H9 (cell line): ENCODE measurements around the gene EHMT2. TPM values are rescaled to one million over a fixed set of nuclear protein-coding genes. Genes with fewer than 3 reads are reported as not detected.
A peak's percentile ranks its signal among the peaks of the same experiment; 100 is the strongest.

Experiments
- DNase-seq: peaks from one replicate; pipeline ENCODE4 v3.0.0-alpha.2; 2017
- H2AFZ ChIP-seq: one replicate; pipeline ENCODE4 v1.6.1; 2013; ENCODE audit warnings: mild to moderate bottlenecking, low read length, control low read depth, moderate library complexity
- H2AK5ac ChIP-seq: 2 replicates; pipeline ENCODE4 v1.6.1; 2013; ENCODE audit warnings: low read length, control low read depth, mixed read lengths; ENCODE audit not compliant: insufficient read length
- H2BK120ac ChIP-seq: one replicate; pipeline ENCODE4 v1.6.1; 2013; ENCODE audit warnings: low read depth, mild to moderate bottlenecking, low read length, control low read depth, inconsistent platforms; ENCODE audit not compliant: poor library complexity, severe bottlenecking
- H2BK12ac ChIP-seq: 2 replicates; pipeline ENCODE4 v1.6.1; 2013; ENCODE audit warnings: low read length, control low read depth, mixed read lengths, low read depth; ENCODE audit not compliant: insufficient read length
- H2BK15ac ChIP-seq: 2 replicates; pipeline ENCODE4 v1.6.1; 2013; ENCODE audit warnings: low read depth, low read length, control low read depth
- H2BK20ac ChIP-seq: one replicate; pipeline ENCODE4 v1.6.1; 2013; ENCODE audit warnings: low read depth, mild to moderate bottlenecking, low read length, control low read depth, inconsistent platforms; ENCODE audit not compliant: poor library complexity, severe bottlenecking
- H2BK5ac ChIP-seq: 2 replicates; pipeline ENCODE4 v1.6.1; 2013; ENCODE audit warnings: low read length, control low read depth, mixed read lengths; ENCODE audit not compliant: insufficient read length
- H3K14ac ChIP-seq: 2 replicates; pipeline ENCODE4 v1.6.1; 2013; ENCODE audit warnings: low read length, control low read depth; ENCODE audit not compliant: insufficient read depth
- H3K18ac ChIP-seq: 2 replicates; pipeline ENCODE4 v1.6.1; 2013; ENCODE audit warnings: low read depth, mild to moderate bottlenecking, mixed read lengths, low read length, control low read depth; ENCODE audit not compliant: insufficient read length
- H3K23ac ChIP-seq: 2 replicates; pipeline ENCODE4 v1.6.1; 2013; ENCODE audit warnings: low read length, control low read depth, mixed read lengths, low read depth; ENCODE audit not compliant: insufficient read length
- H3K23me2 ChIP-seq: 2 replicates; pipeline ENCODE4 v1.6.1; 2013; ENCODE audit warnings: low read depth, mild to moderate bottlenecking, mixed read lengths, low read length, control low read depth; ENCODE audit not compliant: insufficient read length, poor library complexity, severe bottlenecking
- H3K27ac ChIP-seq: 2 replicates; pipeline ENCODE4 v1.5.1; 2013; ENCODE audit warnings: low read length, control low read depth, mixed read lengths, low read depth; ENCODE audit not compliant: insufficient read length
- H3K27me3 ChIP-seq: 2 replicates; pipeline ENCODE4 v1.6.1; 2013; ENCODE audit warnings: low read length, control low read depth, inconsistent platforms; ENCODE audit not compliant: insufficient read depth
- H3K4ac ChIP-seq: 2 replicates; pipeline ENCODE4 v1.6.1; 2013; ENCODE audit warnings: low read depth, mild to moderate bottlenecking, control low read depth, inconsistent platforms, low read length, moderate library complexity
- H3K4me1 ChIP-seq: 2 replicates; pipeline ENCODE4 v1.6.1; 2013; ENCODE audit warnings: low read length, control low read depth, inconsistent platforms; ENCODE audit not compliant: insufficient read depth
- H3K4me2 ChIP-seq: 2 replicates; pipeline ENCODE4 v1.6.1; 2013; ENCODE audit warnings: low read length, control low read depth, mixed read lengths; ENCODE audit not compliant: insufficient read length, insufficient read depth
- H3K56ac ChIP-seq: 2 replicates; pipeline ENCODE4 v1.6.1; 2013; ENCODE audit warnings: low read depth, mild to moderate bottlenecking, mixed read lengths, low read length, control low read depth; ENCODE audit not compliant: insufficient read length
- H3K79me1 ChIP-seq: 2 replicates; pipeline ENCODE4 v1.6.1; 2013; ENCODE audit warnings: low read depth, mild to moderate bottlenecking, moderate library complexity, low read length, control low read depth, inconsistent platforms; ENCODE audit not compliant: insufficient read depth, poor library complexity, severe bottlenecking
- H3K79me2 ChIP-seq: 2 replicates; pipeline ENCODE4 v1.6.1; 2013; ENCODE audit warnings: low read length, control low read depth, inconsistent platforms; ENCODE audit not compliant: insufficient read depth
- H3K9ac ChIP-seq: 2 replicates; pipeline ENCODE4 v1.6.1; 2013; ENCODE audit warnings: low read length, control low read depth, mixed read lengths; ENCODE audit not compliant: insufficient read length; ENCODE audit errors: extremely low read depth
- H3K9me3 ChIP-seq: one replicate; pipeline ENCODE4 v1.6.1; 2013; ENCODE audit warnings: low read depth, low read length, inconsistent platforms; ENCODE audit not compliant: control insufficient read depth
- H3T11ph ChIP-seq: one replicate; pipeline ENCODE4 v1.6.1; 2013; ENCODE audit warnings: mild to moderate bottlenecking, low read length, control low read depth, inconsistent platforms
- H4K20me1 ChIP-seq: one replicate; pipeline ENCODE4 v1.6.1; 2013; ENCODE audit not compliant: control insufficient read depth, insufficient read length, insufficient read depth
- H4K5ac ChIP-seq: 2 replicates; pipeline ENCODE4 v1.6.1; 2013; ENCODE audit warnings: low read depth, mild to moderate bottlenecking, mixed read lengths, low read length, control low read depth; ENCODE audit not compliant: insufficient read length
- H4K8ac ChIP-seq: replicated peaks from 2 replicates; pipeline ENCODE4 v1.6.1; 2013; ENCODE audit warnings: low read length, control low read depth, mixed read lengths, low read depth; ENCODE audit not compliant: insufficient read length
- H4K91ac ChIP-seq: 2 replicates; pipeline ENCODE4 v1.6.1; 2013; ENCODE audit warnings: low read depth, mild to moderate bottlenecking, moderate library complexity, mixed read lengths, low read length, control low read depth; ENCODE audit not compliant: insufficient read length
- H3K27ac Mint-ChIP-seq, 3 experiments: 2 replicates in 2 of 3; 3 replicates in 1 of 3; pipeline ENCODE4 v1.8.0; 2020 to 2021; ENCODE audit warnings: mixed read lengths in 3 of 3, mild to moderate bottlenecking in 1 of 3, moderate library complexity in 1 of 3
- H3K27me3 Mint-ChIP-seq: 2 replicates; pipeline ENCODE4 v1.8.0; 2021; ENCODE audit warnings: low read depth, mild to moderate bottlenecking, moderate library complexity, mixed read lengths
- H3K36me3 Mint-ChIP-seq, 3 experiments: 2 replicates in 2 of 3; 3 replicates in 1 of 3; pipeline ENCODE4 v1.8.0; 2020 to 2021; ENCODE audit warnings: low read depth in 3 of 3, mixed read lengths in 3 of 3; ENCODE audit not compliant: insufficient read depth in 1 of 3
- H3K4me1 Mint-ChIP-seq, 2 experiments: 2 replicates each; pipeline ENCODE4 v1.8.0; 2020; ENCODE audit warnings: mixed read lengths in 2 of 2
- H3K4me3 Mint-ChIP-seq, 2 experiments: 2 replicates in 1 of 2; 3 replicates in 1 of 2; pipeline ENCODE4 v1.8.0; 2020 to 2021; ENCODE audit warnings: mild to moderate bottlenecking in 2 of 2, mixed read lengths in 2 of 2, moderate library complexity in 1 of 2
- H3K9me3 Mint-ChIP-seq, 2 experiments: 2 replicates in 1 of 2; 3 replicates in 1 of 2; pipeline ENCODE4 v1.8.0; 2020; ENCODE audit warnings: mild to moderate bottlenecking in 2 of 2, mixed read lengths in 2 of 2, moderate library complexity in 1 of 2
- CTCF ChIP-seq: fragments of 200-600 bp; sonication (generic); conservative IDR thresholded peaks from 3 replicates; pipeline ENCODE4 v1.8.0; 2021; ENCODE audit warnings: antibody characterized with exemption, mild to moderate bottlenecking
- WGBS: extraction: QIAGEN DNeasy Blood & Tissue Kit; methylation state at CpG from one replicate; pipeline ENCODE4 v1.1.7; 2013; ENCODE audit warnings: missing lambda C conversion rate, low lambda C conversion rate, mixed read lengths; ENCODE audit not compliant: insufficient read length; ENCODE audit errors: extremely low coverage; 5-methylcytosine and 5-hydroxymethylcytosine counted together
- total RNA-seq: library from RNA; stranded (reverse); gene quantifications from 2 replicates; pipeline ENCODE4 v1.2.1, GENCODE V29; 2021

Gene EHMT2
- total RNA-seq, 1 experiment from 2014 or later = 124 TPM

- H4K20me1 ChIP-seq = peaks cover 2% of the 10 kb centered on the region
- H3K23ac ChIP-seq = no peak overlapping the region
- H3K27ac ChIP-seq = no peak overlapping the region
- H2BK5ac ChIP-seq = no peak overlapping the region
- H3K4me2 ChIP-seq = no peak overlapping the region
- Mint-ChIP-seq H3K9me3 (no peaks in the 10 kb centered on the region), H3K4me3 (no peak overlapping the region), H3K27me3 (peaks cover 61% of the 10 kb centered on the region), H3K27ac (peak overlapping the region in 1 of 3 experiments; percentile 15; a peak in 3 of 7 replicates), H3K36me3 (peaks cover 0 to under 1% (median 0%) of the 10 kb centered on the region in 3 experiments; a peak in 2 of 7 replicates), H3K4me1 (peaks cover 10 to 15% of the 10 kb centered on the region in 2 experiments)
- H2BK20ac ChIP-seq = no peak overlapping the region
- no peak overlapping the region for H2AFZ ChIP-seq
- no peak overlapping the region for H2BK12ac ChIP-seq
- no peak overlapping the region for H4K8ac ChIP-seq
- H4K5ac ChIP-seq = no peak overlapping the region
- no peak overlapping the region for H2BK15ac ChIP-seq
- no peak overlapping the region for H2AK5ac ChIP-seq
- H3K79me1 ChIP-seq = no peaks in the 10 kb centered on the region
- no peak overlapping the region for H2BK120ac ChIP-seq
- no peak overlapping the region for H4K91ac ChIP-seq
- H3K14ac ChIP-seq = no peak overlapping the region
- no peak overlapping the region for H3K9ac ChIP-seq
- no peaks in the 10 kb centered on the region for H3K27me3 ChIP-seq
- TF ChIP-seq CTCF = no peak
- no peak overlapping the region for H3K4ac ChIP-seq
- no CpG with 5 or more reads among the region's 9 CpGs for WGBS
- peaks cover under 1% of the 10 kb centered on the region; the same call in 1 of the 2 replicates for H3K4me1 ChIP-seq
- no peak for DNase-seq
- no peak overlapping the region for H3K18ac ChIP-seq
- H3T11ph ChIP-seq = no peak overlapping the region
- no peaks in the 10 kb centered on the region for H3K79me2 ChIP-seq
- no peaks in the 10 kb centered on the region for H3K9me3 ChIP-seq
- no peak overlapping the region for H3K56ac ChIP-seq
- no peaks in the 10 kb centered on the region for H3K23me2 ChIP-seq
Measured at GRCh38 chr6:31945154-31945506, 47.6 kb upstream of the EHMT2 start.
